GM18868 (cell line): ENCODE results near the gene MPC2.

Experiments
- ATAC-seq: cut with Tn5 transposase; IDR thresholded peaks from one replicate; pipeline ENCODE4 v1.9.1; 2021; ENCODE audit warnings: mild to moderate bottlenecking, moderate library complexity; ENCODE audit not compliant: unreplicated experiment

MPC2 gene

DNA sequence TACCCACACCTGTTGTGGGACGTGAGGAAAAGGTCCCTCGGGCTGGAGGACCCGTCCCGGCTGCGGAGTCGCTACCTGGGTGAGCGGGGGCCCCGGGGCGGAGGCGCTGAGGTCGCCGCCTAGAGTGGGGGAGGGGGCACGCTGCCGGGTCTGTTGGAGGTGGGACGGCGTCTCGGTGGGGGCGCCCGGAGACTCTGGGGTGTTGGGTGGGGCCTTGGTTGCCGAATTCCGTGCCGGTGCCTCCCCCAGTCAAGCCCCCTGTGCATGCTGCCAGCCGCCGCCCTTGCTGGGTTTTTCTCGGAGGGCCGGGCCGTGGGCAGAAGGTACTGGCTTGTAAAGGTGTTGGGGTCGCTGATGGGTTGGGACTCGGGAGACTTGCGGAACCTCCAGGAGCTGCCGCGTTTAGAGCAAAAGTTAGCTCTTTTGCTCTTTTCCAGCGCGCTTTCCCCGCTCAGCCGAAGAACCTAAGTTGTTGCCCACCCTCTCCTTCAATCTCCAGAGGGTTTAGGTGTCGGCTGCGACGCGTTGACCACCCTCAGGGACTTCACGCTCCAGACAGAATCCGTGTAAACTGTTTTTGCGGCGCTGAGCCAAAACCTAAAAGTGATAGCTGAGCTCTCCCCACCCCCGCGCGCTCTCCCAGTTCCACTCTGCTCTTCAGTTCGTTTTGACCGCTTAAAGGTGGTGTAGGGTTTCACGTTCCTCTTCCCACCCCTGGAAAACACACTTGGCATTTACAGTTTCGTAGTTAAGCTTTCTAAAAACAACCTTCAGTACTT, at the start of gene MPC2:
Gene MPC2, minus strand, starts transcription at position 143 of the 779 bp plus-strand sequence. CDS start 1,231 bp downstream, outside the sequence.
- ATAC-seq, result peak; percentile 8

DNA sequence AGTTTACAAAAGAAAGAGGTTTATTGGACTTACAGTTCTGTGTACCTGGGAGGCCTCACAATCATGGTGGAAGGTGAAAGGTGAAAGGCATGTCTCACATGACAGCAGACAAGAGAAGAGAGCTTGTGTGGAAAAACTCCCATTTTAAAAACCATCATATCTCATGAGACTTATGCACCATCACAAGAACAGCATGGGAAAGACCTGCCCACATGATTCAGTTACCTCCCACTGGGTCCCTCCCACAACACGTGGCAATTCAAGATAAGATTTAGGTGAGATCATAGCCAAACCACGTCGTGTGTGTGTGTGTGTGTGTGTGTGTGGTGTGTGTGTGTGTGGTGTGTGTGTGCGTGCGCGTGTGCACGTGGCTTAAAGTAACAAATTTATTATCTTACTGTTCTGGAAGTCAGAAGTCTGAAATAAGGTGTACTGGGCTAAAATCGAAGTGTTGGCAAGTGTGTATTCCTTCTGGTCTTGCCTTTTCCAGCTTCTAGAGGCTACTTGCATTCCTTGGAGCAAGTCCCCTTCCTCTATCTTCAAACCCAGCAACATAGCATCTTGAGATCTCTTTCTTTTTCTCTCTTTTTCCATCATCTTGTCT, 48.1 kb upstream of the MPC2 start:
- ATAC-seq, result no peak

DNA sequence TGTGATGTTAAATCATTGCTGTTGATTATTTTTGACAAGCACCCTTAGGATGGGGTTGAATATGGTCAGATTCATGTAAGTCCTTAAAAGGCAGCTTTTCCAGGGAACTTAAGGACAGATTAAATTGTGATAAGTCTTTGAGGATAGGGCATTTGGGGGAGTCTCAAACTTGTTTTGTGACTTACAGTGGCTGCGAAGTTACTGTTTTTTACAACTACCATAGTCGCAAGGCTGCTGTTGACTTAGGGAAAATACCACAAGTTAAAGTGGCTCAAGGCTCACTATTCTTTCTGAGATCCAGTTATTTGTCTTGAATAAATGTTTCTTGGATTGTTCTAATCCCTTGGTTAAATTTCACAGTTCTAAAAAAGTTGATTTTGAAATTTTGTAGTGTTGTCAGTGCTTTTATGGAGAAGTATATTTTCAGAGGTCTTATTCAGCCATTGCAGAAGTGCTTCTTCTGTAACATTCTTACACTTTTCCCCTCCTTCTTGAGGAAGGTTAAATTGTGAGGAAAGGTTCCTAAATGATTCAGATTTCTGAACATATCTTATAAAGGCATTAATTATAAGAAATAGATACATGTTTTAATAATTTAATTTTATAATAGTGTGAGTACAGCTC, 47.0 kb upstream of the MPC2 start:
- ATAC-seq, result no peak

DNA sequence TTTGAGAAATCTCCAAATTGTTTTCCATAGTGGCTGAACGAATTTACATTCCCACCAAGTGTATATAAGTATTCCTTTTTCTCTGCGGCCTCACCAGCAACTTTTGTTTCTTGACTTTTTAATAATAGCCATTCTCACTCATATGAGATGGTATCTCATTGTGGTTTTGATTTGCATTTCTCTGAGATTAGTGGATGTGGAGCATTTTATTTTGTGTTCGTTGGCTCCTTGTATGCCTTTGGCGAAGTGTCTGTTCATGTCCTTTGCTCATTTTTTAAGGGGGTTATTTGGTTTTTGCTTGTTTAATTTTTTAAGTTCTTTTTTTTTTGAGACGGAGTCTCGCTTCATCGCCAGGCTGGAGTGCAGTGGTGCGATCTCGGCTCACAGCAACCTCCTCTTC, 45.1 kb upstream of the MPC2 start:
- no peak for ATAC-seq

DNA sequence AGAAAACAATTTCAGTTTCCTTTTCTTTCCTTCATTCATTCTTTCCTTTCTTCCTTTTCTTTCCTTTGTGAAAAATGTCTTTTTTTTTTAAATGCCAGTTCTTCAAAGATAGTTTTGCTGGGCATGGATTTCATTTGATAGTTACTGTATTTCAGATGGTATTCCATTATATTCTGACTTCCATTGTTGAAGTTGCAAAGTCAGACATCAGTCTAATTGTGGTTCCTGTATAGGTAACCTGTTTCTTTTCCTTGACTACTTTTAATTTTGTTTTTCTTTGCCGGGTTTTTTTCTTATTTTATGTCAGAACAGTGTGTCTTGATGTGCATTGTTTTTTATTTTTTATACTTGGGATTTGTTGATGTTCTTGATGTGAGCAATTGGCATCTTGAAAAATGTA, 40.4 kb upstream of the MPC2 start:
- no peak for ATAC-seq

DNA sequence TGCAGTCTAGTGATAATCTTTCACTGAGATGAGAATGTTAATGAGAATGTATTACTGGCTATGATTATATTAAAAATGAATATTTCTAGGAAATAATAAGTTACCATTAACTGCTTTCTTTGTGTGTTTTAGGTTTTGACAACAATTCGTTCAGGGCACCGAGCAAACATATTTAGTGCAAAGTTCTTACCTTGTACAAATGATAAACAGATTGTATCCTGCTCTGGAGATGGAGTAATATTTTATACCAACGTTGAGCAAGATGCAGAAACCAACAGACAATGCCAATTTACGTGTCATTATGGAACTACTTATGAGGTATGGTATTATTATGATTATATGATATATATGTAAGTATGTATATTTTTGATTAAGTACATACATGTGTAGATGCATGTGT, 37.8 kb upstream of the MPC2 start:
- no peak for ATAC-seq

DNA sequence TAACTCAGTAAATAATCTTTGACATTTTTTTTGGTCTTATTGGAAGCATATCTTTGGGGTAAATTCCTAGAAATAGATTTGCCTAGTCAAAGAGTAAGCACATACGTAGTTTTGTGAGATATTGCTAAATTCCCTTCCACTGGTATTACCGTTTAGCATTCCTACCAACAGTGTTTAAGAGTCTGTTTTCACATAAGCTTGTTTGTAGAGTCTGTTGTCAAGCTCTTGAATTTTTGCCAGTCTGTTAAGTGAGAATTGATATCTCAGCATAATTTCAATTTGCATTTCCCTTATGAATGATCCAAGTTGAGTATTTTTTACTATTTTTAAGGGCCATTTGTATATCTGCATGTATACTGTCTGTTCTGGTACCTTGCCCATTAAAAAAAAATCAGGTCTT, 37.0 kb upstream of the MPC2 start:
- no peak for ATAC-seq

DNA sequence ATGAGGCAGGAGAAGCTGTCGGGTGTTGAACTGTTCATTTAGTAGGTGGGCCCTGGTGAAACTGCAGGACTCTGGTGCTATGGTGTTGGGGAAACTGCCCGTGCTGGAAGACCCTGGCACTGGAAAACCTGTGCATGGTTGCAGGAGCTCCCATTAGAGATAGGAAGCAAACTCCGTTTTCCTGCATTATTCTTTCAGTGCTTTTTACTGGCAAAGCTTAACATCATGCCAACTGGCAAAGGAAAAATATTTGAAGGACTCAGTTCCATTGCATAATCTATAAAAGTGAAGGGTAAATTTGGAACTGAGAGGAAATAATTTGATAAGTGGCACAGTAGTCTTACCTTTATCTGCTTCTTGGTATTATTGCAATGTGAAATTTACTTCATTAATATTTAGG, 31.7 kb upstream of the MPC2 start:
- no peak for ATAC-seq

DNA sequence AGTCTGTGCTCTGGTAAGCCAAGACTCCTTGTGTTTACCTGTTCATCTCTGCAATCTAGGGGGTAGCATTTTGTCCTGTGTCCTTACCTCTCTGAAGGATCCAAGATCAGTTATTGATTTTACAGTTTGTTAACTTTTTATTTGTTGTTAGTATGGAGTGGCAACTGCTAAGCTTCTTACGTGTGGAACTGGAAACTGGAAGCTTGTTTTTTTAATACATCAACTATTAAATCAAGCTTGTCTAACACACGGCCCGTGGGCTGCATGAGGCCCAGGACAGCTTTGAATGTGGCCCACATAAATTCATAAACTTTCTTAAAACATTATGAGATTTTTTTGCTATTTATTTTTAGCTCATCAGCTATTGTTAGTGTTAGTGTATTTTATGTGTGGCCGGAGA, 29.2 kb upstream of the MPC2 start:
- ATAC-seq, result no peak

DNA sequence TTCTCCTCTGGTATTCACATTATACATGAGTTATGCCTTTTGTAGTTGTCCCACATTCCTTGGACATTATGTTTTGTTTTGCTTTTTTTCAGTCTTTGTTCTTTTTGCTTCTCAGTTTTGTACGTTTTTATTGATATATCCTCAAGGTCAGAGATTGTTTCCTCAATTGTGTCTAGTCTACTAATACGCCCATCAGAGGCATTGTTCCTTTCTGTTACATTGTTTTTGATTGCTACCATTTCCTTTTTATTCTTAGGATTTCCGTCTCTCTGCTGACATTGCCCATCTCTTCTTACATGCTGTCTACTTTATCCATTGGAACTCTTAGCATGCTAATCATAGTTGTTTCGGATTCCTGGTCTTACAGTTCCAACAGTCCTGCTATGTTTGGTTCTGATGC, 27.8 kb upstream of the MPC2 start:
- no peak for ATAC-seq

DNA sequence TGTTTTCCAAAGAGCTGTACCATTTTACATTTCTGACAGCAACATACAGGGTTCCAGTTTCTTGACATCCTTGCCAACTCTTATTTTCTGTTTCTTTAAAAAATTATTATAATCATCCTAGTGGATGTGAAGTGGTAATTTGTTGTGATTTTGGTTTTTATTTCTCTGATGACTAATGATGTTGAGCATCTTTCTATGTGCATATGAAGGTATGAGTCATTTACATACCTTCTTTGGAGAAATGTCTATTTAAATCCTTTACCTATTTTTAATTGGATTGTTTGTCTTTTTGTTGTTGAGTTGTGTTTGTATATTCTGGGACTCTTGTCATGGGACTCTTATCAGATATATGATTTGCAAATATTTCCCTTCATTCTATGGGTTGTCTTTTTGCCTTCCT, 20.8 kb upstream of the MPC2 start:
- ATAC-seq, result no peak

DNA sequence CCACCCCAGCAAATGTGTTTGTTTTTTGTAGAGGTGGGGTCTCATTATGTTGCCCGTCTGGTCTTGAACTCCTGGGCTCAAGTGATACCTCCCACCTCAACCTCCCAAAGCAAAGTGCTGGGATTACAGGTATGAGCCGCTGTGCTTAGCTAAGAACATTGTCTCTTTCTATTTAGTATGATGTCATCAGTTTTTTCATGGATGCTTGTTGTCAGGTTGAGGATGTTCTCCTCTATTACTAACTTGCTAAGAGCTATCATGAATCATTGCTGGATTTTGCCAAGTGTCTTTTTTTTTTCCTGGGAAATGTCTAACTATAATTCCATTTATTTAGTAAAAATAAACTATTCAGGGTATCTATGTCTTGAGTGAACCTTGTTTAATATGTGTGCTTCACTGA, 19.0 kb upstream of the MPC2 start:
- ATAC-seq, result no peak

DNA sequence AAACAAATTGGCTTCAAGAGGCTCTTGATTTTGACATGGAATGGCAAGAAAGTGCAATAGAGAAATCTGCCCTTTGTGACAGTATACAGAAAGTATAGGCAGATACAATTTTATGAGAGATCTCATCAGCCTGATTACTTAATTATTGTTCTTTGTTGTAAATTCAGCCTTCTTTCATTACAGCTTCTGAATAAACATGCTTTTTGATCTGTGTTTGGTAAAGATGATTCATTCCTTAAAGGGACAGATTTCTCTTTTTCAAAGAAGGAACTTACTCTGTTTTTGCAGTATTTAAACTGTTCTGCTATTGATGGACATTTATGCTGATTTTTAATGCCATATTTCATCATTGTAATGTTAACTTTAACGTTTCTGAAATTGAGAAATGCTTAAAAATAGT, 13.7 kb upstream of the MPC2 start:
- ATAC-seq, result no peak

DNA sequence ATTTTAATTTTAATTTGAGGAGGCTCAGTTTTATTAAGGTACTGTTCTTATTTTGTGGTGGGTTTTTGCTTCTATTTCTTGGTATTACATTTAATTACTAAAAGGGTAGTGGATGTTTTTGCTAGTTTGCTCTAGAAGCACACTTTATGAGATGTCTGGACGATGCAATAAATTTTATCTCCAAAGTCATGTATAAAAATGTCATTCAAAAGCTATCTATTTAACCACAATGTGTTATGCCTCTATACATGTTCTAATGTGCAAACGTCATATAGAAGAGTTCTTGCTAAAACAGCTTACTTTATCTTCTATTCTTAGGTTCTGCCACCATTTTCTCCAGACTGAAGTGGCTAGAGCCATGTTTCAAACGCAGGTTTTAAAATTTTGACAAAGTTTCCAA, 12.9 kb upstream of the MPC2 start:
- ATAC-seq, result no peak

DNA sequence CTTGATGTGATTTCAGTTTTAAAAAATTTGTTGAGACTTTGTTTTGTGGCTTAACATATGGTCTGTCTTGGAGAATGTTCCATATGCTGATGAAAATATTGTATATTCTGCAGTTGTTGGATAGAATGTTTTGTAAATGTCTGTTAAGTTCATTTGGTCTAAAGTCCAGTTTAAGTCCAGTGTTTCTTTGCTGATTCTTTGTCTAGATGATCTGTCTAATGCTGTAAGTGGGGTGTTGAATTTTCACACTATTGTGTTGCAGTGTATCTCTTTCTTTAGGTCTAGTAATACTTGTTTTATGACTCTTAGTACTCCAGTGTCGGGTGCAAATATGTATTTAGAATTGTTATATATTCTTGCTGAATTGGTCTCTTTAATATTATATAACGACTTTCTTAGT, 10.9 kb upstream of the MPC2 start:
- ATAC-seq, result no peak

DNA sequence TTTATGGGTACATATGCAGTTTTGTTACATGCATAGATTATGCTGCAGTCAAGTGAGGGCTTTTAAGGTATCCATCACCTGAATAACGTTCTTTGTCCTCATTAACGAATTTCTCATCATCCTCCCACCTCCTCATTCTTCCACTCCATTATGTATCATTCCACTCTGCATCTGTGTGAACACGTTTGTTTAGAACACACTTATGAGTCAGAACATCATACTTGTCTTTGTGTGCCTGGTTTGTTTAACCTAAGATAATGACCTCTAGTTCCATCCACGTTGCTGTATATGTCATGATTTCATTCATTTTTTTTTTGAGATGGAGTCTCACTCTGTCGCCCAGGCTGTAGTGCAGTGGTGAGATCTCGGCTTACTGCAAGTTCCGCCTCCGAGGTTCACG, 6.7 kb upstream of the MPC2 start:
- no peak for ATAC-seq

DNA sequence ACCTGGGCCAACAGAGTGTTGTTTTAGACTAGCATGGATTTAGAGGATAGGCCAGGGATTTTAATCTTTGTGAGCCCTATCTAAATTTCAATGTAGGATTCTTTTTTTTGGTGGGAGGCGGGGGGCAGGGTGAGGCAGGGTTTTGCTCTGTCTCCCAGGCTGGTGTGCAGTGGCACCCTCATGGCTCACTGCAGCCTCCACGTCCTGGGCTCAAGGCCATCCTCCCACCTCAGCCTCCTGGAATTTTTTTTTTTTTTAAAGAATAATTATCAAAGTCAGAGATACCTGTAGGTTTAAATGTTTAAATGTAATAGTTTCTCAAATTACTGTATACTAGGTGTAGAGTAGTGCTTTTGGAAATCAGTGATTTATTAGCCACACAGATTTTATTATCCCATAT, 3.4 kb upstream of the MPC2 start:
- no peak for ATAC-seq

DNA sequence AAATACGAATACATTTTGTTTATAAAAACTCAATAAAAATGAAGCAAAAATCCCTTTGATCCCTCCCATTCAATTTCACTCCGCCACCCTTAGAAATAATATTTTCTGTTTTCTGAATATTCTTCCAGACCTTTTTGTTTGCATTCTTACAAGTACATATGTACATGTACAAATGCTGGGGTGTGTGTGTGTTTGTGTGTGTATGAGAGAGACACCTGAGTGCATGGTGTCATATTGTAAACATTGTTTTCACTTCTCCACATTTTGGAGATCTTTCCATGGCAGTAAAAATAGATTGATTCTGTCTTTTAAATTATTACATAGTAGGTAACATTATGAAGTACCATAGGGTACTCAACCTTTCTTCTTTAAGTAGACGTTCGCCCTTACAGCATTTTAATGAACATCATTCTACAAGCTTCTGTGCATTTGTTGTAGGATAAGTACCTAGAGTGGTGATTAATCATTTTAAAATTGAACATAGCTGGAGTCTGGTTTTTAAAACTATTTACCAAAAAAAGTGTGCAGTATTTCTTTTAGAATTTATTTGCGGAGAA, 1.3 kb upstream of the MPC2 start:
- ATAC-seq, result no peak

DNA sequence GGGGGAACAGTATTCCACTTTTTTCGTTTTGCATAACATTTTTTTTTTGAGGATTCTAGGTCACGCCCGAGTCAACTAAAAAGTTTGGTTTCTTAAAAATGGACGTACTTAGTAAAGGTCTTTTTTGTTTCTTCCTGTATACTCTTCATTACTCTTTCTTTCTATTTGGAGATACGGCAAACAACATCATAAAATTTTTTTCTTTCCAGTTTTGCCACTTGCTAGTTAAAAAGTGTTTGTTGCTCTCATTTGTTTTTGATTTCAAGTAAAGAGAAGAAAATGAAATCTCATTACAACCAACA, 788 bp upstream of the MPC2 start:
- ATAC-seq, result no peak

DNA sequence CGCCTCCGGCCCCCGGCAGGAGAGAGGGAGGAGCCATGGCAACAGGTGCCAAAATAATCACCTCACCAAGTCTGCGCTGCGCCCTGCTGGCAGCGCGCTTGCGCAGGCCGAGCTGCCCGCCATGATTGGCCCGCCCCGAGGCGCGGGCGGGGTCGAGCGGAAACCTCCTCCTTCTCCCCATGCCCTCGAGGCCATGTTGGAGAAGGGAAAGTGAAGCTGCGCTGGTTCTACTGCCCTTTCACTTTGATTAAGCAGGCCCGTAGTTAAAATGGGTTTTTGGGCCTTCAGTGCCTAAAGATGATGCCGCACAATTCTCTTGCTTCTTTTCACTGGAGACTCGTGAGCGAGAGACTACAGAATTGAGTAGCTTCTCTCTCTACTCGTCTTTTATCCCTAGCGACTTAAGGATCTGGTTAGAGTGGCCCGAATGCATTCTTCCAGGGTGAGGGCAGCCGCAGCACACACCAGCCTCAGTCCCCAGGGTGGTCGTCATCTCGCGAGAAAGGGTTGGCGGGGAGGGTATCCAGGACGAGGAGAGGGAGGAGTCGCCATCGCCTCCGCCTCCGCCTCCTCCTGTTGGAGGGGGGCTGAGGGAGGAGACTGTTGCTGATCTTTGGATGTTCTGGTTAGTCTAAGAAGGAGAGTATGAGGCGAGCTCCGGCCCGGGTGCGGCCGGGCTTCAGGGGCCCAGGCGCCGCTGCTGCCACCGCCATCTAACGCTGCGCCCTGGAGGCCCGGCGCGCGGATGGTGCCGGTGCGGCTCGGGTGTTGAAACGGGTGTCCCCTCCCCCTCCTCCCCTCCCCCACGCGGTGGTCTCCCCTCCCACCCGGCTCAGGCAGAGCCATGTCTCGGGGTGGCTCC, 573 bp downstream of the MPC2 start, which contains the start of gene DCAF6:
Gene DCAF6, plus strand, starts transcription at position 616 of the 862 bp plus-strand sequence. Its CDS starts 229 bp downstream, at position 845.
- ATAC-seq, result peak; percentile 77
